Coronary artery (tissue), 2 donors: ENCODE measurements around the gene CORO2A.

Source experiments
- DNase-seq: peaks from one replicate; pipeline ENCODE4 v3.0.0-alpha.2; 2017; ENCODE audit warnings: low spot score
- H3K27ac ChIP-seq, 2 donors: fragments of 200-600 bp; sonication (generic); one replicate each; pipeline ENCODE4 v1.5.1; 2016 to 2019
- H3K4me3 ChIP-seq: fragments of 200-600 bp; sonication (generic); 2 replicates; pipeline ENCODE4 v1.5.1; 2016; ENCODE audit warnings: mild to moderate bottlenecking, moderate library complexity
- CTCF ChIP-seq: fragments of 200-600 bp; sonication (generic); IDR thresholded peaks from one replicate; pipeline ENCODE4 v1.5.1; 2019; ENCODE audit warnings: antibody characterized with exemption

The CORO2A gene

GRCh38 chr9:98193336-98193944 lies 1.0 kb upstream of the CORO2A start:
- TF ChIP-seq CTCF = no peak

GRCh38 chr9:98191671-98192502 lies 550 bp downstream of the CORO2A start:
- H3K27ac ChIP-seq = no peak overlapping the region
- peak overlapping the region; percentile 79 for H3K4me3 ChIP-seq
- no peak for TF ChIP-seq CTCF
- no peak for DNase-seq

More at GRCh38 chr9:98193336-98193944, 1.0 kb upstream of the CORO2A start:
- peak overlapping the region in 1 of 2 donors; percentile 76 for H3K27ac ChIP-seq
- DNase-seq = no peak
- H3K4me3 ChIP-seq = peak overlapping the region; percentile 79

GRCh38 chr9:98191181-98191608 lies 1.2 kb downstream of the CORO2A start:
- no peak for DNase-seq
- Histone ChIP-seq H3K27ac (no peak overlapping the region), H3K4me3 (peak overlapping the region; percentile 79)
- no peak for TF ChIP-seq CTCF

- H3K4me3 ChIP-seq = no peak overlapping the region
- TF ChIP-seq CTCF = no peak
- H3K27ac ChIP-seq = no peak overlapping the region
- no peak for DNase-seq
These were observed 1.7 kb downstream of the CORO2A start for GRCh38 chr9:98190757-98191105.

GRCh38 chr9:98189412-98189811 lies 3.0 kb downstream of the CORO2A start:
- no peak for DNase-seq
- no peak for TF ChIP-seq CTCF
- Histone ChIP-seq H3K27ac (no peak overlapping the region), H3K4me3 (no peak overlapping the region)

- no peak for DNase-seq
- Histone ChIP-seq H3K27ac (no peak overlapping the region), H3K4me3 (no peak overlapping the region)
- no peak for TF ChIP-seq CTCF
These were observed 4.5 kb downstream of the CORO2A start for GRCh38 chr9:98187926-98188325.

- TF ChIP-seq CTCF = no peak
- Histone ChIP-seq H3K4me3 (no peak overlapping the region), H3K27ac (no peak overlapping the region)
- DNase-seq = no peak
These were observed 6.2 kb downstream of the CORO2A start for GRCh38 chr9:98186236-98186635.
